Brain microvascular endothelial cell (primary cell): Measurements from ENCODE around the gene TANC1.

Experiments
- DNase-seq: peaks from one replicate; pipeline ENCODE4 v3.0.0-alpha.2; 2020
- H3K27ac ChIP-seq: fragments of 250-450 bp; sonication (Bioruptor Pico); 2 replicates; pipeline ENCODE4 v1.5.1; 2020; ENCODE audit warnings: mild to moderate bottlenecking, moderate library complexity
- H3K27me3 ChIP-seq: fragments of 250-450 bp; sonication (Bioruptor Pico); replicated peaks from 2 replicates; pipeline ENCODE4 v1.5.1; 2020; ENCODE audit warnings: mild to moderate bottlenecking
- H3K36me3 ChIP-seq: fragments of 250-450 bp; sonication (Bioruptor Pico); replicated peaks from 2 replicates; pipeline ENCODE4 v1.5.1; 2020; ENCODE audit warnings: mild to moderate bottlenecking
- H3K4me3 ChIP-seq: 2 replicates; pipeline ENCODE4 v1.5.1; 2011; ENCODE audit warnings: low read depth, mild to moderate bottlenecking, control low read depth, low read length, moderate library complexity
- in situ Hi-C: cut with HindIII; loops from 2 replicates; pipeline ENCODE4 v1.10.0; 2017; ENCODE audit warnings: low sequenced_read_pairs, low pct_ligation_motif_present
- TF ChIP-seq, protein P1 (sequence below): IDR thresholded peaks from 2 replicates; pipeline ENCODE4 v1.5.1; 2011; ENCODE audit warnings: low read depth, mild to moderate bottlenecking, moderate library complexity, low read length, control low read depth, inconsistent platforms; ENCODE audit errors: missing control alignments

Gene TANC1

GRCh38 chr2:159206736-159207380 lies 238.4 kb downstream of the TANC1 start:
- TF ChIP-seq, protein P1, sequence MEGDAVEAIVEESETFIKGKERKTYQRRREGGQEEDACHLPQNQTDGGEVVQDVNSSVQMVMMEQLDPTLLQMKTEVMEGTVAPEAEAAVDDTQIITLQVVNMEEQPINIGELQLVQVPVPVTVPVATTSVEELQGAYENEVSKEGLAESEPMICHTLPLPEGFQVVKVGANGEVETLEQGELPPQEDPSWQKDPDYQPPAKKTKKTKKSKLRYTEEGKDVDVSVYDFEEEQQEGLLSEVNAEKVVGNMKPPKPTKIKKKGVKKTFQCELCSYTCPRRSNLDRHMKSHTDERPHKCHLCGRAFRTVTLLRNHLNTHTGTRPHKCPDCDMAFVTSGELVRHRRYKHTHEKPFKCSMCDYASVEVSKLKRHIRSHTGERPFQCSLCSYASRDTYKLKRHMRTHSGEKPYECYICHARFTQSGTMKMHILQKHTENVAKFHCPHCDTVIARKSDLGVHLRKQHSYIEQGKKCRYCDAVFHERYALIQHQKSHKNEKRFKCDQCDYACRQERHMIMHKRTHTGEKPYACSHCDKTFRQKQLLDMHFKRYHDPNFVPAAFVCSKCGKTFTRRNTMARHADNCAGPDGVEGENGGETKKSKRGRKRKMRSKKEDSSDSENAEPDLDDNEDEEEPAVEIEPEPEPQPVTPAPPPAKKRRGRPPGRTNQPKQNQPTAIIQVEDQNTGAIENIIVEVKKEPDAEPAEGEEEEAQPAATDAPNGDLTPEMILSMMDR: no peak
- in situ Hi-C loops: no loop called here
- no peak overlapping the region for H3K27ac ChIP-seq
- H3K27me3 ChIP-seq: no peaks in the 10 kb centered on the region
- no peak for DNase-seq
- no peak overlapping the region for H3K4me3 ChIP-seq
- H3K36me3 ChIP-seq: peaks cover 10% of the 10 kb centered on the region

GRCh38 chr2:159208438-159208837 lies 240.0 kb downstream of the TANC1 start:
- in situ Hi-C loops: no loop called here
- DNase-seq: no peak
- Histone ChIP-seq H3K4me3 (no peak overlapping the region), H3K27ac (no peak overlapping the region), H3K36me3 (peaks cover 8% of the 10 kb centered on the region), H3K27me3 (no peaks in the 10 kb centered on the region)
- TF ChIP-seq, protein P1: peak; percentile 23

- TF ChIP-seq, protein P1: no peak
- DNase-seq: no peak
- in situ Hi-C loops: no loop called here
- no peaks in the 10 kb centered on the region for H3K27me3 ChIP-seq
- H3K36me3 ChIP-seq: peaks cover 13% of the 10 kb centered on the region
- H3K27ac ChIP-seq: no peak overlapping the region
- no peak overlapping the region for H3K4me3 ChIP-seq
Observed at GRCh38 chr2:159209341-159210306, 241.2 kb downstream of the TANC1 start.

DNA sequence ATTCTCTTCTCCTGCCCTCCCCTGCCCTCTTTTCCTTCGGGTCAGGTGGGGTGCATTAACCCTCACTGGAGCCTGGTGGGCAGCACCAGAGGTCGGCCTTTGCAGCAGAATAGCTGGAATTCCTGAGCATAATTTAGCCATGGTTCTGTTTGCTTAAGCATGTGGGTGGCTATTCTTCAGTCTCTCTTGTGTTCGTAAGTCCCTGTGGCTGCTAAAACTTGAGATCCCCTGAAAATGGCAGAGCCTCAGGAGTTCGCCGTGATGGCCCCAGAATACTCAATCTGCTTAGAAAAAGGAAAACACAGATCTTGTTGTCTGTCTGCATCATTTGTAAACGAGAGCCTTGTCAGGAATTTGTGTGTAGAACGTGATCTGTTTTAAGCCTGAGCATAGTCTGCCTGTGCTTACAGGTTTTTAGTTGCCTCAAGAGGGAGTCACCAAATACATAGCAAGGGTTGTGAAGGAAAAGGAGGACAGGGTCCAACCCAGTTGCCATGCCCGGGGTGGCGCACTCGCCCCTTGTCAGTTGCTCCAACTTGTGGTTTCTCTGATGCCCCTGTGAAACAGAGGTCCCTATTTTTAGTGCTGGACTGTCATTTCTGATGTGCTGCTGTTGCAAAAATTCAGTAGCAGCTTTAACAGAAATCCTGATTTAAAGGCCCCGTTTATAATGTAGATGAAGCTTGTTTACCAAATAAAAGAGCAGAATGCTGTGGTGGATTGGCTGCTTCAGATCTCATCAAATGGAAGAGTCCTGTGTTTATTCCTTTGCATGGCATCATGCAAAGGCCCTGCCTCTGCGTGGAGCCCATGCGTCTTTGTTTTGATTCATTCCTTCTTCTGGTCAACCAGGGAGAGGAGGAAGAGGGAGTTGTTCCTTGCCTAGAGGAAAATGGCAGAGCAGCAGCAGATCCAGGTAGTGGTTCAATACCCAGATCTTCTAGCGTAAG lies 243.3 kb downstream of the TANC1 start:
- no peak overlapping the region for H3K27ac ChIP-seq
- TF ChIP-seq, protein P1: no peak
- no peak for DNase-seq
- H3K27me3 ChIP-seq: no peaks in the 10 kb centered on the region
- H3K36me3 ChIP-seq: peaks cover 22% of the 10 kb centered on the region
- in situ Hi-C loops: no loop called here
- no peak overlapping the region for H3K4me3 ChIP-seq

DNA sequence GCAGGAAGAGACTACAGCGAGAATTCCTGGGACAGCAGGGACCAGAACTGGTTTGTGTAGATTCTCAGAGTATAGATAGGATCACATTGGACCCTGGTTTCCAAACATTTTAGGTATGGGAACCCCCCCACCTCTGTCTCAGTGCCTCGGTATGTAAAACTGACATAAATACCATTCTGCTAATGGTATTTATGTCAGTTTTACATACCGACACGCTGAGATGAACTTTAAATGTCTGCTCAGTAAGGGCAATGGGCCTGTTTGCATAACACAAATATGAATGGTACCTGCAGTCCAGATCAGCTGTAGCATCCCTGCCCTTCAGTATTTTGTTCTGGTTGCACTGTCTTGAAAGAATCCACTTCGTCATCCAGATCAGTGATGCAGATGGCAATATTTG lies 244.9 kb downstream of the TANC1 start:
- Histone ChIP-seq H3K4me3 (no peak overlapping the region), H3K27ac (no peak overlapping the region), H3K27me3 (no peaks in the 10 kb centered on the region), H3K36me3 (peaks cover 32% of the 10 kb centered on the region)
- DNase-seq: no peak
- TF ChIP-seq, protein P1: no peak
- in situ Hi-C loops: no loop called here
